Osteoblast (primary cell): ENCODE measurements around the gene CREBRF. TPM values are rescaled to one million over a fixed set of nuclear protein-coding genes. Genes with fewer than 3 reads are reported as not detected.
A peak's percentile ranks its signal among the peaks of the same experiment; 100 is the strongest.

ENCODE experiments used
- DNase-seq: peaks from one replicate; pipeline ENCODE4 v3.0.0; 2011; ENCODE audit warnings: low spot score, mixed read lengths; ENCODE audit not compliant: insufficient read length; ENCODE audit errors: missing footprints
- H2AFZ ChIP-seq: 2 replicates; pipeline ENCODE4 v1.6.0; 2011; ENCODE audit warnings: mild to moderate bottlenecking, low read length
- H3K27ac ChIP-seq: 2 replicates; pipeline ENCODE4 v1.5.1; 2011; ENCODE audit warnings: mild to moderate bottlenecking, low read depth, low read length, moderate library complexity
- H3K27me3 ChIP-seq: 2 replicates; pipeline ENCODE4 v1.6.0; 2012; ENCODE audit warnings: mild to moderate bottlenecking, control low read depth, inconsistent platforms, low read length, moderate library complexity; ENCODE audit not compliant: insufficient read depth
- H3K36me3 ChIP-seq: 2 replicates; pipeline ENCODE4 v1.5.1; 2011; ENCODE audit warnings: mild to moderate bottlenecking, low read length, control low read depth, moderate library complexity; ENCODE audit not compliant: insufficient read depth
- H3K4me1 ChIP-seq: 2 replicates; pipeline ENCODE4 v1.5.1; 2011; ENCODE audit warnings: mild to moderate bottlenecking, low read length, control low read depth, moderate library complexity; ENCODE audit not compliant: insufficient read depth
- H3K4me2 ChIP-seq: 2 replicates; pipeline ENCODE4 v1.6.0; 2011; ENCODE audit warnings: mild to moderate bottlenecking, low read length; ENCODE audit not compliant: insufficient read depth
- H3K4me3 ChIP-seq: fragments of 200-600 bp; sonication (generic); 3 replicates; pipeline ENCODE4 v1.5.1; 2012; ENCODE audit warnings: mild to moderate bottlenecking, low read length, inconsistent platforms; ENCODE audit not compliant: insufficient read depth
- H3K79me2 ChIP-seq: 2 replicates; pipeline ENCODE4 v1.6.0; 2012; ENCODE audit warnings: mild to moderate bottlenecking, low read length, control low read depth, inconsistent platforms; ENCODE audit not compliant: insufficient read depth
- H3K9me3 ChIP-seq: 2 replicates; pipeline ENCODE4 v1.5.1; 2011; ENCODE audit warnings: low read depth, low read length, control low read depth
- H4K20me1 ChIP-seq: 2 replicates; pipeline ENCODE4 v1.6.0; 2012; ENCODE audit warnings: mild to moderate bottlenecking, low read length, control low read depth; ENCODE audit not compliant: insufficient read depth
- CTCF ChIP-seq: IDR thresholded peaks from 2 replicates; pipeline ENCODE4 v1.5.1; 2011; ENCODE audit warnings: mild to moderate bottlenecking, low read depth, low read length, moderate library complexity; ENCODE audit errors: extremely low read depth
- total RNA-seq: library from RNA; depleted of rRNA; stranded (reverse); fragments of >200 nt; gene quantifications from 2 replicates; pipeline ENCODE4 v1.2.3, GENCODE V29; 2012

CREBRF gene
- total RNA-seq, 1 donor = 35.8 TPM

GRCh38 chr5:173050791-173051190, 5.4 kb upstream of the CREBRF start:
- no peaks in the 10 kb centered on the region for H4K20me1 ChIP-seq
- no peak overlapping the region for H3K27ac ChIP-seq
- H3K4me1 ChIP-seq = peaks cover 28% of the 10 kb centered on the region
- no peaks in the 10 kb centered on the region for H3K27me3 ChIP-seq
- H2AFZ ChIP-seq = peak overlapping the region; percentile 25
- no peaks in the 10 kb centered on the region for H3K79me2 ChIP-seq
- no peak for TF ChIP-seq CTCF
- H3K36me3 ChIP-seq = no peaks in the 10 kb centered on the region
- no peak overlapping the region for H3K4me3 ChIP-seq
- DNase-seq = no peak
- H3K4me2 ChIP-seq = peak overlapping the region; percentile 14
- no peaks in the 10 kb centered on the region for H3K9me3 ChIP-seq

GRCh38 chr5:173051746-173052145, 4.4 kb upstream of the CREBRF start:
- Histone ChIP-seq H3K79me2 (no peaks in the 10 kb centered on the region), H2AFZ (no peak overlapping the region), H3K9me3 (no peaks in the 10 kb centered on the region), H3K4me1 (peaks cover 29% of the 10 kb centered on the region), H3K4me3 (no peak overlapping the region), H3K36me3 (no peaks in the 10 kb centered on the region), H3K4me2 (peak overlapping the region; percentile 9), H3K27me3 (no peaks in the 10 kb centered on the region), H3K27ac (no peak overlapping the region), H4K20me1 (no peaks in the 10 kb centered on the region)
- DNase-seq = peak; percentile 90
- TF ChIP-seq CTCF = no peak

GRCh38 chr5:173053041-173053440, 3.1 kb upstream of the CREBRF start:
- no peak overlapping the region for H3K4me2 ChIP-seq
- H2AFZ ChIP-seq = no peak overlapping the region
- TF ChIP-seq CTCF = no peak
- no peaks in the 10 kb centered on the region for H3K36me3 ChIP-seq
- no peak for DNase-seq
- no peaks in the 10 kb centered on the region for H3K27me3 ChIP-seq
- no peak overlapping the region for H3K4me3 ChIP-seq
- peaks cover 33% of the 10 kb centered on the region for H3K4me1 ChIP-seq
- no peaks in the 10 kb centered on the region for H4K20me1 ChIP-seq
- H3K9me3 ChIP-seq = no peaks in the 10 kb centered on the region
- no peak overlapping the region for H3K27ac ChIP-seq
- peaks cover under 1% of the 10 kb centered on the region for H3K79me2 ChIP-seq

GRCh38 chr5:173055042-173055721, 970 bp upstream of the CREBRF start:
- H3K27me3 ChIP-seq = no peaks in the 10 kb centered on the region
- peaks cover 2% of the 10 kb centered on the region for H3K36me3 ChIP-seq
- peak overlapping the region; percentile 97 for H2AFZ ChIP-seq
- no peak overlapping the region for H3K27ac ChIP-seq
- H3K79me2 ChIP-seq = peaks cover 15% of the 10 kb centered on the region
- H3K4me1 ChIP-seq = peaks cover 35% of the 10 kb centered on the region
- peak overlapping the region; percentile 81 for H3K4me3 ChIP-seq
- H3K4me2 ChIP-seq = peak overlapping the region; percentile 100
- no peak for DNase-seq
- no peaks in the 10 kb centered on the region for H3K9me3 ChIP-seq
- no peak for TF ChIP-seq CTCF
- H4K20me1 ChIP-seq = peaks cover 5% of the 10 kb centered on the region
